ACHN (cell line): Measurements from ENCODE around the gene KCNMA1.

ENCODE experiments used
- DNase-seq: peaks from one replicate; pipeline ENCODE4 v3.0.0-alpha.2; 2015
- in situ Hi-C: cut with HindIII; loops from 2 replicates; pipeline ENCODE4 v1.10.0; 2017; ENCODE audit warnings: low sequenced_read_pairs, low pct_ligation_motif_present, low pct_unique_long_range_greater_than_20kb

KCNMA1 gene

GRCh38 chr10:77305650-77306632, 331.7 kb downstream of the KCNMA1 start:
- in situ Hi-C loops, result no loop called here
- no peak for DNase-seq

GRCh38 chr10:77304192-77304591, 333.4 kb downstream of the KCNMA1 start:
- in situ Hi-C loops, result no loop called here
- no peak for DNase-seq

- in situ Hi-C loops, result no loop called here
- DNase-seq, result peak; percentile 54
These were observed 336.3 kb downstream of the KCNMA1 start for GRCh38 chr10:77301305-77301730.

GRCh38 chr10:77300682-77301302, 336.8 kb downstream of the KCNMA1 start:
- DNase-seq, result no peak
- in situ Hi-C loops, result no loop called here

GRCh38 chr10:77299320-77299719, 338.3 kb downstream of the KCNMA1 start:
- in situ Hi-C loops, result no loop called here
- DNase-seq, result no peak

- DNase-seq, result peak; percentile 64
- in situ Hi-C loops, result no loop called here
These were observed 340.2 kb downstream of the KCNMA1 start for GRCh38 chr10:77297393-77297739.

- DNase-seq, result peak; percentile 50
- in situ Hi-C loops, result no loop called here
These were observed 340.8 kb downstream of the KCNMA1 start for GRCh38 chr10:77296534-77297392.

- in situ Hi-C loops, result no loop called here
These were observed 343.8 kb downstream of the KCNMA1 start for GRCh38 chr10:77293773-77294172.

GRCh38 chr10:77293347-77293746, 344.3 kb downstream of the KCNMA1 start:
- in situ Hi-C loops, result no loop called here
- no peak for DNase-seq

More at GRCh38 chr10:77293773-77294172, 343.8 kb downstream of the KCNMA1 start:
- DNase-seq, result no peak

GRCh38 chr10:77291596-77292505, 345.8 kb downstream of the KCNMA1 start:
- in situ Hi-C loops, result no loop called here
- peak; percentile 93 for DNase-seq

- in situ Hi-C loops, result no loop called here
- DNase-seq, result peak; percentile 99
These were observed 347.0 kb downstream of the KCNMA1 start for GRCh38 chr10:77290528-77291155.

GRCh38 chr10:77289790-77290189, 347.8 kb downstream of the KCNMA1 start:
- in situ Hi-C loops, result no loop called here
- peak; percentile 19 for DNase-seq

- in situ Hi-C loops, result no loop called here
- DNase-seq, result no peak
These were observed 348.5 kb downstream of the KCNMA1 start for GRCh38 chr10:77289027-77289501.

GRCh38 chr10:77287647-77288120, 349.9 kb downstream of the KCNMA1 start:
- in situ Hi-C loops, result no loop called here
- no peak for DNase-seq

- DNase-seq, result no peak
- in situ Hi-C loops, result no loop called here
These were observed 350.8 kb downstream of the KCNMA1 start for GRCh38 chr10:77286531-77287508.

- no peak for DNase-seq
- in situ Hi-C loops, result no loop called here
These were observed 352.0 kb downstream of the KCNMA1 start for GRCh38 chr10:77285529-77286182.
